Stimulated activated CD8-positive, alpha-beta memory T cell treated with anti-CD3 and anti-CD28 coated beads, Interleukin-4, amount 100 ng/mL, for 1 hour (primary cell): Measurements from ENCODE around the gene GRWD1.

Experiments
- DNase-seq, 2 donors: peaks; one replicate each; pipeline ENCODE4 v3.0.0-alpha.2; 2020; ENCODE audit warnings: low read depth in 2 of 2, low spot score in 1 of 2

Gene GRWD1

DNA sequence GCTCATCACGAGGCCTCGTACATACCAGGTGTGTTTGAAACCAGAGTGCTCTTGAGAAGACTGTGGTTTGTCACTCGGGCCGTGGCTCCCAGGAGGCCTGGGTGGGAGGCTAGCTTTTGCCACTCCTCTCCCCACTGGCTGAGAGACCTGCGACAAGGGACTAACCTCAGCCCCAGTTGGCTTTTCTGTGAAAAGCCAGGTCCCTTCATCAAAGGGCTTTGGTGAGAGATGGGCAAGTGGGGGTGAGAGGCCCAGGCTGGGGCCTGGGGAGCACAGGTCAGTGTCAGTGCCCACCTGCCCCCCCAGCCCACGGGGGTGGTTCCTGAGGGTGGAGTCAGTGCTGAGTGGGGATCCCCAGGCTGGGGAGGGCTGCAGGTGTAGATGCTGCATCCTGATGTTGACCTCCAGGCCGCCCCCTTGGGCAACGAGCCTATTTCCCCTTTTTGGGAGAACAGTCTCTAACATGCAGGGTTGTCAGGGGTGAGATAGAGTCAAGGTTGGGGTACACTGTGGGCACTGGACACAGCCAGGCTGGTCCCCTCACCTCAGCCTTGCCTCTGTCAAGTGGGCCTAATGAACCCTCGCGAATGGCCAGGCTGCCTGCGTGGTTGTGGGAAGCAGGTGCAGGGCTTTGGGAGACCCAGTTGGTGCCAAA lies 10.3 kb downstream of the GRWD1 start:
- no peak for DNase-seq

DNA sequence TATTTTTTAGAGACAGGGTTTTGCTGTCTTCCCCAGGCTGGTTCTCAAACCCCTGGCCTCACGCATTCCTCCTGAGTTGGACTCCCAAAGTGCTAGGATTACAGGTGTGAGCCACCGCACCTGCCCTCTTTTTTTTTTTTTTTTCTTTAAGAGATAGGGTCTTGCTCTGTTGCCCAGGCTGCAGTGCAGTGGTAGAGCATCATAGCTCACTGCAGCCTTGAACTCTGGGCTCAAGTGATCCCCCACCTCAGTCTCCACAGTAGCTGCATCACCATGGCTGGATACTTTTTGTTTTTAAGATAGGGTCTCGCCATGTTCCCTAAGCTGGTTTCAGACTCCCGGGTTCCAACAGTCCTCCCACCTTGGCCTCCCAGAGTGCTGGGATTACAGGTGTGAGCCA lies 11.1 kb downstream of the GRWD1 start:
- DNase-seq = no peak

DNA sequence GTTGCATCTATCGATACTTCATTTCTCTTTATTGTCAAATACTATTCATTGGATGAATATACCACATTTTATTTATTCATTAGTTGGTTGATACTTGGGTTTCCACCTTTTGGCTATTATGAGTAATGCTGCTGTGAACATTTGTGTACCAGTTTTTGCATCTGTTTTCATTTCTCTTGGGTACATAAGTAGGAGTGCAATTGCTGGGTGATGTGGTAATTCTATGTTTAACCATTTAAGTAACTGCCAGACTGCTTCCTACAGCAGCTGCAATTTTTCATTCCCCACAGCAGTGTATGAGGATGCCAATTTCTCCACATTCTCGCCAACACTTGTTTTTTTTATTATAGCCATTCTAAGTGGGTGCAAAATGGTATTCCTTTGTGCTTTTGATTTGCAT lies 12.2 kb downstream of the GRWD1 start:
- no peak for DNase-seq

DNA sequence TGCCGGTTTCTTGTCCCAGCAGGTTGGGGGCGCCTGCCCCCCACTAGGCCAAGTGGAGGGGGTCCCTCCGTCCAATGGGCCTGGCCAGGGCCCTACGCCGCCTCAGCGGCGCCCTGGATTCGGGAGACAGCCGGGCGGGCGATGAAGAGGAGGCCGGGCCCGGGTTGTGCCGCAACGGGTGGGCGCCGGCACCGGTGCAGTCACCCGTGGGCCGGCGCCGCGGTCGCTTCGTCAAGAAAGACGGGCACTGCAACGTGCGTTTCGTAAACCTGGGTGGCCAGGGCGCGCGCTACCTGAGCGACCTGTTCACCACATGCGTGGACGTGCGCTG lies 15.8 kb downstream of the GRWD1 start:
- DNase-seq = no peak

DNA sequence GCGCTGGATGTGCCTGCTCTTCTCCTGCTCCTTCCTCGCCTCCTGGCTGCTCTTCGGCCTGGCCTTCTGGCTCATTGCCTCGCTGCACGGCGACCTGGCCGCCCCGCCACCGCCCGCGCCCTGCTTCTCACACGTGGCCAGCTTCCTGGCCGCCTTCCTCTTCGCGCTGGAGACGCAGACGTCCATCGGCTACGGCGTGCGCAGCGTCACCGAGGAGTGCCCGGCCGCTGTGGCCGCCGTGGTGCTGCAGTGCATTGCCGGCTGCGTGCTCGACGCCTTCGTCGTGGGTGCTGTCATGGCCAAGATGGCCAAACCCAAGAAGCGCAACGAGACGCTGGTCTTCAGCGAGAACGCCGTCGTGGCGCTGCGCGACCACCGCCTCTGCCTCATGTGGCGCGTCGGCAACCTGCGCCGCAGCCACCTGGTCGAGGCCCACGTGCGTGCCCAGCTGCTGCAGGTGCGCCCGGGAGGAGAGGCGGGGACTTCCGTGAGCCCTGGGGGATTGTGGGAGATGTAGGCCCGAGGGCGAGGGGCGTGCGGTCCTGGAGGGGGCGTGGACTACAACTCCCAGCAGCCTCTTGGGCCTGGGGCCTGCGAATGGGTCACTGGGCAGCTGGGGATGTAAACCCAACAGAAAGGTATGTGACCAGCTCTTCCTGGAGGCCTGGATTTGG lies 16.3 kb downstream of the GRWD1 start:
- DNase-seq = no peak

DNA sequence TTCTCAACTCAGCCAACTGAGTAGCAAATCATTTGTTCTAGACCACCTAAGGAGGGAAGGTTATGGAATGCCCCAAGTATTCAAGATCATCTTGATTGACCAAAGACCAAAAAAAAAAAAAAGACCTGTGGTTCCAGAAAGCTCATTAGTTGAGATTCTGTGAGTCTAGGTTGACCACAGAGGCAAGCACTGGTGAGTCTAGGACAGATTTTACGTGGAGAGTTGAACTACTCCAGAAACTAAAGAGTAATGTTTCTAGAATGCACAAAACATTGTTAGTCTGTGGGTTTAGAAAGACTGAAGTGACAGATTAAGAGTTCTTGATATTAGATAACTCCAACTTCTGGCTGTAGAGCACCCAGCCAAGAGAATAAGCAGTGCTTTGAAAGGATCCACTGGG lies 19.4 kb downstream of the GRWD1 start:
- DNase-seq = no peak

DNA sequence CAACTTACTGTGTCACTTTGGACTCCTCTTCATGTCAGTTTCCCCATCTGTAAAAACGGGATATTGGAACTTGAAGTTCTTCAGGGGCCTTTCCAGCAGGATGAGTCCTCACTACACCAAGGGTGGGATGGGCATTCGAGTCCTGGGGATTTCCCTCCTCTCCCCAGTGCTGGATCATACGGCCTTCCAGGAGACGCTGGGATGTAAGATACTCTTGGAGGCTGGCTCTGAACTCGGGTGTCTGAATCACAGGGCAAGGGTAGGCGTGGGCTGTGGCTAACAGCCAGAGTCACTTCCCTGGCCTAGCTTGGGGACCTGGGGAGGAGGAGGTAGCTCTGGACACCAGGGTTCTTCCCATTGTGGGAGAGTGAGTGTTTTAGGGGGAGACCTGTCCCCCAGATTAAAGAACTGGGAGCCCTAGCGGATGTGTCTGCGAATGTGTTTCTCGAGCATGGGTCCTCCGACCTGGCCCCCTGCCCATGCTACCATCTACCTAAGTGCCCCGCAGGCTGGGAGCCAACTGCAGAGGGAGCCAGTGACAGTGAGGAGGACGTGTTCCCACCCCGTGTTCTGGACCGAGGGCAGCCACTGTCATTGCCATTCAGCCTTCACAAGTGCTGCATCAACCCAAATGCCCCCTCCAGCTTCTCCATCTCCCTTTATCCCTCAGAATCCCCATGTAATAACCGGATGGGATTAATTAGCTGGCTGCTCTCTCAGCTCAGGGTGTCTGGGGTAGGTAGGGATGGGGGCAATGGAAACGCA lies 21.0 kb downstream of the GRWD1 start:
- no peak for DNase-seq

DNA sequence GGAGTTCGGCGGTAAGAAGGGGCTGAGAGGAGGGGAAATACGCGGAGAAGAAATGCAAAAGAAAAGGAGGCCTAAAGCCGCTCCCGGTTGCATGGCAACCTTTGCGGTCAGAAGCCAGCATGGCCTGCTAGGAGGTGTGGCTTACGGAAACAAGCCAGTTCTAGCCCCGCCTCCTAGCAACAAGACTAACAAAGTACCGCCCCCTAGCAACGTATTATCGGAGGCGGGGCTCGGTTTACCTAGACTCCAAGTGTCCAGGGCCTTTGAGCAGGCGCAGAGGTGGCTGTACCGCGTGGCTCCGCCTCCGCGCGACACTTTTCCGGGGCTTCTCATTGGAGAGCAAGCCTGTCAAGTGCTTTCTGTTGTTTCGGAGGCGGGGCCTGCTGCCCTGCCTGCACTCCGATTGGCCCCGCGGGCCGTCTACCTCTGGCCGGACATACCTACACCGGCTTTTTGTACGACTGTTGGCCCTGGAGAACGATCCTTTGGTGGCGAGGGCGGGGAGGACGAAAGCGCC lies 23.0 kb downstream of the GRWD1 start:
- peak; percentile 92 to 99 for DNase-seq

DNA sequence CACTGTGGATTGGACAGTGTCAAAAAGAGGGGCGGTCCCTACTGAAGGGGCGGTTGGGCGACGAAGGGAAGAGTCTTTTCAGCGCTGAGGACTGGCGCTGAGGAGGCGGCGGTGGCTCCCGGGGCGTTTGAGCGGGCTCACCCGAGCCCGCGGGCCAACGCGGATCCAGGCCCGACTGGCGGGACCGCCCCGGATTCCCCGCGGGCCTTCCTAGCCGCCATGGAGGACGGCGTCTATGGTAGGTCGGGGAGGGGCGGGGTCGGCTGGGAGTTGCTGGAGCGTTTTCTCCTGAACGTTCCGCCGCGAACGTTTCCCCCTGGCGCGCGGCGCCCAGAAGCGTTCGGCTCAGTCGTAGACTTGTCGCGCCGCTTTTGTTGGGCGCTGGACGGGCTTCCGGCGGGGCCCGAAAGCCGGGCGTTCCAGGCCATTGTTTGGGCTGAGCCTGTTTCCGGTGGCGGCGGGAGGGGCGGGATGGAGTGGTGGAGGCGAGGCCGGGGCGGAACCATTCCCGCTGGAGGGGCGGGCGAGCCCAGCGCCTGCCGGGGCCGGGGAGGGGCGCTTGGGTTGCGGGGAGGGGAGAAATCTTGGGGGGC lies 23.6 kb downstream of the GRWD1 start, which contains the start of gene CYTH2:
CYTH2 (plus strand) TSS at position 81 of the 593 bp plus-strand sequence; CDS start at position 220, 139 bp downstream.
- no peak for DNase-seq

DNA sequence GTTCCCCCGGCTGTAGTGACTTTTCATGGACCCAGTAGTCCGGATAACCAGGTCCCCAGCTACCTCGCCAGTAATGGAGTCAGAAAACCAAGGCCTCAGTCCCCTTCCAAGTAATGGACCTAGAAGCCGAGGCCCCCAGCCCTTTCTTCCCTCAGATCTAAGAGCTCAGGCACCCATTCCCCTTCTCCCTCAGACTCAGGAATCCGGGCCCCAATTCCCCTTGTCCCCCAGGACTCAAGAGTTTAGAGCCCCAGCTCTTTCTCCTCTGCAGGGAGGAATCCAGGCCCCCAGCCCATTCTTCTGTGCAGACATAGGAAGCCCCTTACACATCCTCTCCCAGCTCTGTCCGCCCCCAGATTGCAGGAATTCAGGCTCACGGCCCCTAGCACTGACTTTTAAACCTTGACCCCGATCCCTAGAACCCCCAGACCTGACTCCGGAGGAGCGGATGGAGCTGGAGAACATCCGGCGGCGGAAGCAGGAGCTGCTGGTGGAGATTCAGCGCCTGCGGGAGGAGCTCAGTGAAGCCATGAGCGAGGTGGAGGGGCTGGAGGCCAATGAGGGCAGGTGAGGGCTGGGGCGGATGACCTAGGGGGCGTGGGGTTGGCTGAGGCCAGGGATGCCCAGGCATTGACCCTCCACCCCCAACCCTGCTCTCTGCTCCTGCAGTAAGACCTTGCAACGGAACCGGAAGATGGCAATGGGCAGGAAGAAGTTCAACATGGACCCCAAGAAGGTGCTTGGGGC lies 24.3 kb downstream of the GRWD1 start:
- DNase-seq = no peak

DNA sequence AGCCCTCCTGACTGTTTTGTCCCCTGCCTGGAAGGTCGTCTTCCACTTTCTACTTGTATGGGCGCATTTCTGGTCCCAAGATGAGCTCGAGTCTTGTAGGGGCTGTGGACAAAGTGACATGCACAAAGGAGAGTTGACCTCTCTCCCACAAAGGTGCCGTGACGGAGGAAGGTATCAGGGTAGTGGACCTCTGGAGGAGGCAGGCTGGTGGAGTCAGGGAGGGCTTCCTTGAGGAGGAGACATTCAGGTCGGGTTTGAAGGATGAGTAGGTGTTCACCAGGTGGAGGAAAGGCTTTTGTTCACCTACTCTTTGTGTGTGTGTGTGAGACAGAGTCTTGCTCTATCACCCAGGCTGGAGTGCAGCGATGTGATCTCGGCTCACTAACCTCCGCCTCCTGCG lies 25.1 kb downstream of the GRWD1 start:
- DNase-seq = no peak

DNA sequence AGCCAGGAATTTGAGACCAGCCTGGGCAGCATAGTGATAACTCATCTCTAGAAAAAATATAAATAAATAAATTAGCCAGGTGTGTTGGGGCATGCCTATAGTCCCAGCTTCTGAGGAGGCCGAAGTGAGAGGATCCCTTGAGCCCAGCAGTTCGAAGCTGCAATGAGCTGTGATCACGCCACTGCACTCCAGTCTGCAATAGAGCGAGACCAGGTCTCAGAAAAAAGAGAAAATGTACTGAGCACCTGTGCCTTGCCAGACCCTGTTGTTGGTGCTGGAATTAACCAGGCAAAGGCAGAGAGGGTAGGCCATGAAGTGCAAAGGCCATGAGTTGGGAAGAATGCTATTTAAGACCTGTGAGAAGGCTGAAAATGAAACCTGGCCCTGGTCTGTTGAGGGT lies 26.1 kb downstream of the GRWD1 start:
- no peak for DNase-seq

DNA sequence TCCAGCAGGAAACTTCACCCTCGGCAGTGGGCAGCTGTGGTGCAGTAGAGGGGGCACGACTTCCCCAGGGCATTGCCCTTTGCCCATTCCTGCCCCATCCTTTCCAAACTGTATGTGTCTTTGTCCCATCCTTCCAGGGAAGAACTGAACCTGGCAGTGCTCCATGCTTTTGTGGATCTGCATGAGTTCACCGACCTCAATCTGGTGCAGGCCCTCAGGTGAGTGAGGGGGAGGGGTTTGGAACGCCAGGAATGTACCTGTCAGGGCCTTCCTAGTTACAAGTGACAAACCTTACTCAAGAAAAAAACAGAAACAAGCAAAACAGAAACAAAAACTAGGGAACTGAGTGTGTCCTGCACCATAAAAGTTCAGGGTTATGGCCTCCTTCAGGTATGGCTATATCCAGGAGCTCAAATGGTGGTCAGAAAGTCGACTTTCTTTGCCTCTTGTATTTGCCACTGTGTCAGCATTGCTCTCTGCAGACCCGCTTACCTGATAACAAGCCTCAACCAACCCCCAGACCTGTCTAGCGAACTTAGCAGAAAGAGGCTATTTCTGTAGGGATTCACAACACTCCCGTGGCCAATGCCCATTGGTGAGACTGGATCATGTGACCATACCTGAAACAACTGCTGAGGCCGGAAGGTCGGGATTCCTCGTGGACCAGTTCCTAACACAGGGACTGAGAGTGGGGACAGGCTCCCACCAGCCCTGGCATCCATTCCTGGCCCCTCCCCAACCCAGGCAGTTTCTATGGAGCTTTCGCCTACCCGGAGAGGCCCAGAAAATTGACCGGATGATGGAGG lies 27.6 kb downstream of the GRWD1 start:
- DNase-seq = no peak

DNA sequence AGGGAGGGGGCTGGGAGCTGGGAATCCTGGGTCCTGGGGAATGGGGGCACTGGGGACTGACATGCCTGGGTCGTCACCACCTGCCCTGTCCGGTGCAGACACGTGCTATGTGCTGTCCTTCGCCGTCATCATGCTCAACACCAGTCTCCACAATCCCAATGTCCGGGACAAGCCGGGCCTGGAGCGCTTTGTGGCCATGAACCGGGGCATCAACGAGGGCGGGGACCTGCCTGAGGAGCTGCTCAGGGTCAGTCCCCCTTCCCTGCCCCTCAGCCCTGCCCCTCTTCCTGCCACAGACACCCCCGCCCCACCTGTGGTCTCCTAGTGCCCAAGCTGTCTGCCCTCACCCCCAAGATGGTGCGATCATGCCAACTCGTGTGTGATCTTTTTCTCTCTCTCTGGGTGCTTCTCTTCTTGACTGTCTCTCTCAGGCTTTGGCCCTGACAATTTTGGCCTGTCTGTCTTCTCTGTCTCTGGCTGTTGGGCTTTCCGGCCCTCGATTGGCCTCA lies 28.4 kb downstream of the GRWD1 start:
- no peak for DNase-seq

DNA sequence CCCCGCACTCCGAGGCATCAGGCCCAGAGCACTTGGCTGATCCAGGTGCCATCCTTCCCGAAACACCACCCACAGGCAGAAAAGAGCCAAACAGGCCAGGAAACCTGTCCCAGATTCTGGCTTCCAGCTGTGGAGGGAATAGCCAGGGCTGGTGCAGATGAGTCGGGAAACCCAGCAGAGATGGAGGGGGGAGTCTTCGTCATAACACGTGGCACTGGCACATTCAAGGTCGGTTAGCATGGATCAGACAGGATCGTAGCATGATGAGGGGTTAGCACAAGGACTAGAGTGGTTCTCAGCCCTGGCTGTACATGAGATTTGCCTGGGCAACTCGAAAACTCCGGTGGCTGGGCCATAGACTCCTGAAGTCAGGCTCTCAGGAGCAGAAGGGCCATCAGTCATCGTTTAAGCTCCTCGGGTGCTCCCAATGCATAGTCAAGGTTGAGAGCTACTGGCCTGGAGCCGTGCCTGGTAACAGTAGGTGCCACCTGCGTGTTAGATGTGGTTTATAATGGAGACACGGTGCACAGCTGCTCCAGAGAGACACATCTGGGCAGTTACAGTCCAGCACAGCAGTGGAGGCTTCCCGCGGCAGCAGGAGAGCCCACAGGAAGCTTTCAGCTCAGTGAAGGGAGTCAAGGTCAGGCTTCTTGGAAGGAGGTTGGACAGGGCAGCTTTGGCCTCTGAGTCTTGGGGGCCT lies 29.7 kb downstream of the GRWD1 start:
- DNase-seq = no peak

DNA sequence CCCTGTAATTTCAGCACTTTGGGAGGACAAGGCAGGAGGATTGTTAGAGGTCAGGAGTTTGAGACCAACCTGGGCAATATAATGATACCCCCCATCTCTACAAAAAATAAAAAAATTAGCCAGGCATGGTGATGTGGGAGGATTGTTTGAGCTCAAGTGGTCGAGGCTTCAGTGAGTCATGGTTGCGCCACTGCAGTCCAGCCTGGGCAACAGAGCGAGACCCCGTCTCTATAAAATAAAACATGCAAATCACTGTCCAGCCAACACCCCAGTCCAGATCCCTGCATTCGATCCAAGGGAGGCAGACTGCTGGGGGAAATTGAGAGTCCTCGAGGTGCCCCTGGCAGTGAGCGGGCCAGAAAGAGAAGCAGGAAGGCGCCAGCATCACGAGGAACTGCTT lies 30.4 kb downstream of the GRWD1 start:
- DNase-seq = no peak

DNA sequence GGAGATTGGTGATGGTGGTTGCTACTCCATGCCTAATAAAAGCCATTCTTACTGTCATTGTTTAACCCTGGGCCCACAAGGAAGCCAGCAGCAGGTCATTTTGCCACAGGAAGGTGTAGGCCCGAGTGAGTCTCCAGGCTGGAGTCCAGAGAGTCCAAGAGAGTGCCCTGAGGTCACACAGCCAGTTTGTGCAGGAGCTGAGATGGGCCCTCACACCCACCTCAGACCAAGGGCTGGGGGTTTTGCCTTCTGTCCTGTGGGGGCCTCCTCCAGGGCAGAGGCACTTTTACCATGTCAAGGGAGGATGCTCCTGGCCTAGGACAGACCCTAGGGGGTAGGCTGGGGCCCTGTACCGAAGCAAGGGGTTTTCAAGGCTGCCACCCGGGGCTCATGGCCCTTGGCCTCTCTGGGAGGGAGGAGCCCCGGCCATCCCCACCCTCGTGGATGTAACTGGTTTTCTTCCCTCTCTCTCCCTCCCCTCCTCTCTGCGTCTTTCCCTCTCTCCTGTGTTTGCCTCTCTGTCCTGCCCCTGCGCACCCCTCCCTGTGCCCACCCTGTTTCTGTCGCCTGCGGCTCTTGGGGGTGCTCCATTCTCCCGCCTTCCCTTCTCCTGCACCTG lies 31.4 kb downstream of the GRWD1 start:
- no peak for DNase-seq

DNA sequence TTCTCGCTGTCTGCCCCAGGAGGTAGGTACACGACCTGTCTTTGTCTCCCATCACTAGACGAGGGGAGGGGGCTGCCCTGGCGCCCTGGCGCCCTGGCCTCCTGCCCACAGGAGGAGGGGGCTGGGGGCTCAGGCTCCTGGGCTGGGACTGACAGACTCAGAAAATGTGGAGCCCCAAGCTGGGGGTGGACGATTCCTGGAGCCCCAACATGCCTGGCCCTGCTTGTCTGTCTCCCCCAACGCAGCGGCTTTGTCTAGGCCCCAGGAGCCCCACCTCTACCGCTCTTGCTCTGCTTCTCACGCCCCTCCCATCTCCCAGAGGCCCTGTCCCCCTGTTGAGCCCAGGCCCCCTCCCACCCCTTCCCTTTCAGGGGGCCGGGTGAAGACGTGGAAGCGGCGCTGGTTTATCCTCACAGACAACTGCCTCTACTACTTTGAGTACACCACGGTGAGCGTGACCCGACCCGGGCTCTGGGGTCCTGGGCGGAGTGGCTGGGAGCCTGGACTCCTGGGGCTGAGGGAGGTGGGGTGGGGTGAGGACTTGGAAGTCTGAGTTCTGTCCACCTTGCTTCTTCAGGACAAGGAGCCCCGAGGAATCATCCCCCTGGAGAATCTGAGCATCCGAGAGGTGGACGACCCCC lies 32.0 kb downstream of the GRWD1 start:
- DNase-seq = no peak
